CD4-positive, alpha-beta T cell treated with Interleukin-2 at 100 ng/mL for 4 hours (primary cell): ENCODE data around the gene KARS1.

Experiments used
- DNase-seq: peaks from one replicate; pipeline ENCODE4 v3.0.0-alpha.2; 2020; ENCODE audit warnings: low spot score

KARS1 gene

DNA sequence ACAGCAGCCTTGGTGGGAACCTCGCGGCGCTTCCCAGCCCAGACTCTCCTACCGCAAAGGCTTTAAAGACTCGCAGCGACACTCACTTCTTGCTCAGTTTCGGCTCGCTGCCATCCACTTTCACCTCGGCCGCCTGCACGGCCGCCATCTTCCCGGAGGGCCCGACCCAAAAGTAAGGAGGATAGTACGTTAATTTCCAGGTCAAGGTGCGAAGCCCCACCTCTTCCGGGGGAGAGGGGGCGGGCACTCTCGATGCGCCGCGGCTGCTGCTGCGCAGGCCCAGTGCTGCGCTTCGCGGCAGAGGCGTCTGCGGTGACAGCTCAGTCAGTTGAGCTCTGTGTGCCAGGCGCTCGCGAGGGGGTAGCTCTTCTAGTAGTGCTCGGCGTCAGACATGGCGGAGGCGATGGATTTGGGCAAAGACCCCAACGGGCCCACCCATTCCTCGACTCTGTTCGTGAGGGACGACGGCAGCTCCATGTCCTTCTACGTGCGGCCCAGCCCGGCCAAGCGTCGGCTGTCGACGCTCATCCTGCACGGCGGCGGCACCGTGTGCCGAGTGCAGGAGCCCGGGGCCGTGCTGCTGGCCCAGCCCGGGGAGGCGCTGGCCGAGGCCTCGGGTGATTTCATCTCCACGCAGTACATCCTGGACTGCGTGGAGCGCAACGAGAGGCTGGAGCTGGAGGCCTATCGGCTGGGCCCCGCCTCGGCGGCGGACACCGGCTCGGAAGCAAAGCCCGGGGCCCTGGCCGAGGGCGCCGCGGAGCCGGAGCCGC lies at the start of gene KARS1, which contains the start of gene TERF2IP:
TSS of gene KARS1 (minus strand) at position 174 of the 773 bp plus-strand sequence. CDS start at position 148, 26 bp downstream.
TSS of gene TERF2IP (plus strand) at position 282 of the 773 bp plus-strand sequence. CDS start at position 392, 110 bp downstream.
- DNase-seq: peak; percentile 95

DNA sequence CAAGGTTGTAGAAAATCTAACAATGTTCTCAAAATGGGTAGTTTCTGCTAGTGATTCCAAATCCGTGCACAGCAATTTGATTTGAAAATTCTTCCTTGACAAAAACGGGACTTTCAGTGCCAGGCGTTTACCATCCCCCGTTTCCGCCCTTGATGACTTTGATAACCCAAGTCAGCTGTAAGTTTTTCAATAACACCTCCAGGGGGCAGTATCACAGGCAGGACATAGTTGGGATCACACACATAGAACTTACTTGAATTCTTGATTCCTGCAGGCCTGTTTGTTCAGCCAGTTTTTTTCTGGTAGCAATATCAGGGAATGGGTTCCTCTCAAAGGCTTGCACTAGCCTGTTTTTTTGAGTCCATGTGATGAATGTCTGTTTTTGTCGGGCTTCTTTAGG lies 48.2 kb upstream of the KARS1 start:
- DNase-seq: no peak

DNA sequence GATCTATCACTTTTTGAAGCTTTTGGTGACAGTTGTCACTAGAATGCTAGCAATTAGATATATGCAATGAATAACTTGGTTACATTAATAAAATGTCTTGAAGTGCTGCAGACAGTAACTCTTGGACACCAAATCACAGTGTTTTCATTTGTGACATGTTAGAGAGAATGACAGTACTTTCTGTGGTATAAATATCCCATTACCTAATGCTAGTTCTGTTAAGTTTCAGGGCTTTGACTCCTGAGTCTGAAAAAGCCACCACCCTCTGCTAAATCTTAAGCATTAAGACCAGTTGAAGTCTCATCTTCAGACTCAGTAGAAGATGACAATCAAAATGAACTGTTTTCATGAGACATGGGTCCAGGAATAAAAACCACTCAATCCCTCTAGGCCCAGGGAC lies 39.9 kb upstream of the KARS1 start:
- DNase-seq: no peak

DNA sequence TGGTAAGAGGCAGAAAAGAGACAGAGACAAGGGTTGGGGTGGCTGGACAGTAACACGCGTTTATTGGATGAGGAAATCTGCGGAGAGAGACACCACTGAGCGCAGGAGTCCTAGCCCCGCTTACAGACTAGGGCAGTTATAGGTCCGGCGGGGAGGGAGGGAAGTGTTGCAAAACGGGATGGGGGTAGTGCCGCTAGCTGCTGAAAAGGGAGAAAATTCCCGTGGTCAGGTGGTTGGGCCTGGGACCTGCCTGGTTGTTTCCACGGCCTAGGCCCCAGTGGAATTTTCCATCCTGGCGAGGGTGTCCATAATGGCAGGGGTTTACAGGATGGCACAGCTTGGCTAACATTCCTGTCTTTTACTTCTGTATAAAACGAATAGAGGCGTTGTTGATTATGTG lies 34.8 kb upstream of the KARS1 start:
- DNase-seq: no peak

DNA sequence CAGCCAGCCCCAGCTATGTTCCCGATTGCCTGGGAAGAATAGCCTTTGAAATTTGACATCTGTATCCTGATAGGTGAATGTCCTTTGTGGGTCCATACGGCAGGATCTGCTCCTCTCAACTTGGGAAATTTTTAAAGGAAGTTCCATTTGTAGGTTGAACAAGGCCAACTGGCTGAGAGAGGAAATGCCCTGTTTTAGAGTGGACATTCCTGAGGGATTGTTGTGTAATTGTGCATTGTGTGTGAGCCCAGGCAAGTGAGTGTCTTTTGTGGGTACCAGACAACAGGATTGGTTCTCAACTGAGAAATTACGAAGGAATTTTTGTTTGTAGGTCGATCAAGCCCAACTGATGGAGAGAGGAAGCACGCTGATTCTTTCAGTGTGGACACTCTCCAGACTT lies 31.9 kb upstream of the KARS1 start:
- DNase-seq: no peak

DNA sequence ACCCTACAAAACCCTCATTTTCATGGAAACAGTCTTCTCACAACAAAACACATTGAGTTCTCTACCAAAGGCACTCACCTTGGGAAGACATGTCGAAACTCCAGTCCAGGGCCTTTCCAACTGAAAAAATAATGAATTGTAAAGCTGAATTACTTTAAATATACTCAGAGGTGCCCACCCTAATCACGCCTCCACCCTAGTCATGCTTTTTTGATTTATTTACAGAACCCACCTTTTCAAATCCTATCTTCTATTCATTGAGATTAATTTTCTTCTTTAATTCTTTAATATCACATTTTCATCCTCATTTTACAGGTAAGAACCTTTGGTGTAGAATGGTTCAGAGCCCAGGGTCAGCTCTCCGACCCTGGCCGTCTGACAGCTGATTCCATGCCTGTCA lies 29.4 kb upstream of the KARS1 start, which contains the start of gene CPHXL2:
TSS of gene CPHXL2 (minus strand) at position 101 of the 400 bp plus-strand sequence. CDS start at position 91, 10 bp downstream.
- no peak for DNase-seq

DNA sequence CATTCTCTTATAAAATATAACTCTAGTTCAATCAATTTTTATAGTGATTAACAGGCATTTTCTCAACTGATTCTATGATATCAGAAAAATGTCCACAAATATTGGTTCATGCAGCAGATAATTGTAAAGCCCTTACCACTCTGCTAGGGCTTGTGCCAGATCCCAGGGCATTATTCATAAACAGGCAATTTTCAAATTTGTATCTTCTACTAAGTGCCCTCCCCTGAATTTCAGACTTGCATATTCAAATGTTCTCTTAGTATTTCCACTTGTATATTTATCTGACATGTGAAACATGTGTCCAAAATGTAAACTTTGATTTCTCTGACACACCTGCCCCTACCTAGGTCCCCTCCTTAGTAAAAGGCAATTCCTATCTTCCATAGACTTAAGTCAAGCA lies 20.0 kb upstream of the KARS1 start:
- DNase-seq: no peak

DNA sequence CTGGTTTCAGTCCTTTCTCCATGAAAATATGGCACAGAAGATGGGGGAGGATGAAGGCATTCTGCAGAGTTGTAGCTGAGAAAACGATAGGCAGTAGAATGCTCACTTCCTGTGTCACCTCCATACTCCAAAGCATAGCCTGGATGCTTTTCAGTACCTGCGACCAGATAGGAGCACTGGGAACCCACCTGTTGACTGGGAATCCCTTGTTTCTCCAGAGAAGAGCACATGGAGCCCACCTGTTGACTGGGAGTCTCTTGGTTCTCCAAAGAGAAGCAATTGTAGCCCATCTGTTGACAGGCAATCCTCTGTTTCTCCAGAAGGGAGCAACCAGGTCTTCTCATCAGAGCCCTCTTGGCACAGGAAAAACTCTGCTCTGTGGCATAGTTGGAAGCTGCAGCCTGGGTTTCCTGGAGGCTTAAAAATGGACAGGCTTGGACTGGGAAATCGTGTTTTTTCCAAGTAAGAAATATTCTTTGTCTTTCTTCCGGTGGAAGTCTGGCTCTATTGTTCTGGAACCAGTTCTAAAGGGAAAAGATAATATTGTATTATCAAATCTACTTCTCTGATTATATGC lies 13.3 kb upstream of the KARS1 start:
- no peak for DNase-seq

DNA sequence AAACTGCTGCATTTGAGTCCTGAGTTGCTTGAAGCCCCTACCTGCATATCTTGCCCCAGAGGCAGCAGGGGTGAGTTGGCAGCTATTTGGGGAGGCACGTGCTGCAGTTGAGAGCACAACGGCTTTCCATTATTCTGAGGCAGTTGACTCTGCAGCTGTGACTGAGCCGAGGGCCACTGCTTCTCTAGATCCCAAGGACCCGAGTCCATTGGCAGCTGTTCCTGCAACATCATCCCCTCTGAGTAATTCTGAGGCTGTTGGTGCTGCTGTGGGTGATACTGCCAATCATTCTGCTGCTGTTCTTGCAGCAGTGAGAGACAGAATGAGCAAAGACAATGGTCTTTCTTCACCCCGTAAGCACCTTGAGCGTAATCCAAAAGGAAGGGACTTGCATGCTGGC lies 12.9 kb upstream of the KARS1 start:
- DNase-seq: no peak

DNA sequence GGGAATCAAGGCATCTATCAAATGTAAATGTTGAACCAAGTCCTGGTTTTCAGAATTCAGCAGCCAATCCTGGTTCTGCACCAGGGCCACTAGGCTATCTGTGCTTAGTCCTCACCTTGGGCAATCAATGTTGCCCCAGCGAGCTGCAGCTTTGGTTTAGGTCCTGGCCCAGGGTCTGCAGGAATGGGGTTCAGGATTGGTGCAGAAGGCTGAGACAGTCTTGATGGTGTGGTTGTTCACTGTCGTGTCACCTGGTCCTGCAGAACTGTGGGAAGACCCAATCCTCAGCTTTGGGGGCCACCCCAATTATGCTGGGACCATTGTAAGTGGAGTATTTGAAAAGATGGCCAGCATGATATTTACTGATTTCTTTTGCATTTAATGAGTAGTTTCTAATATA lies 10.7 kb upstream of the KARS1 start:
- no peak for DNase-seq

DNA sequence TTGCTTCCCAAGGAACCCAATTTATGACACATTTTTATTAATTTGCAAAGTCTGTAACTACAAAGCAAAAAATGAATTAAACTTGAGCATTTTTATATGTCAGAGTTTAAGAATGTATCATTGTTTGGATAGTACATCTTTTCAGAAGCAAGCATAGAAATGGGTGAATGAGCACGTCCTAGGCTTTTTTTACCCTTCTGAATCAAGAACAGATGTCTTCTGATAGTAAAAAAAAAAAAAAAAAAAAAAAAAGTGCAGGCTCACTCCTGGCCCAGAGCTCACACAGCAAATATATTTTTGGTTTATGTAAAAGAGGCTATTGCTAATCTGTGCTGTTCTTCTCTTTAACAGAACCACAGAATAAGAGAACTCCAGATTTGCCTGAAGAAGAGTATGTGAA lies 6.5 kb upstream of the KARS1 start:
- DNase-seq: no peak

DNA sequence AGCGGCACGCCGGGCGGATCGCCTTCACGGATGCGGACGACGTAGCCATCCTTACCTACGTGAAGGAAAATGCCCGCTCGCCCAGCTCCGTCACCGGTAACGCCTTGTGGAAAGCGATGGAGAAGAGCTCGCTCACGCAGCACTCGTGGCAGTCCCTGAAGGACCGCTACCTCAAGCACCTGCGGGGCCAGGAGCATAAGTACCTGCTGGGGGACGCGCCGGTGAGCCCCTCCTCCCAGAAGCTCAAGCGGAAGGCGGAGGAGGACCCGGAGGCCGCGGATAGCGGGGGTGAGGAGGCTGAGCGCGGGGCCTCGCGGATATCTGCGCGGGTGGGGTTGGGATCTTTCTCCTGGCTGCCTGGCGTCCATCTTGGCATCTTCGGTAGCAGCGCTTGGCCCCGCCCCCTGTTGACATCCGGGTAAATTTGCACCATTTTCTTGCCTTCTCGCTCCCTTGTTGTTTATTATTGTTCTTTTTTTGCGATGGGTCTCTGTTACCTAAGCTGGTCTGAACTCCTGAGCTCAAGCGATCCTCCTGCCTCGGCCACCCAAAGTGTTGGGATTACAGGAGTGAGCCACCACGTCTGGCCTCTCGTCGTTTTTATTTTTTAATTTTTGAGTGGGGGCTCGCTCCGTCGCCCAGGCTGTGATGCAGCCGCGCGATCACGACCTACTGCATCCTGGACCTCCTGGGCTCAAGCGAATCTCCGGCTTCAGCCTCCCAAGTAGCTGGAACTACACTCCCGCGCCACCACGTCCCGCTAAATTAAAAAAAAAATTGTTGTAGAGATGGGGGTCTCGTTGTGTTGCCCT lies 1.0 kb upstream of the KARS1 start:
- DNase-seq: peak; percentile 85

DNA sequence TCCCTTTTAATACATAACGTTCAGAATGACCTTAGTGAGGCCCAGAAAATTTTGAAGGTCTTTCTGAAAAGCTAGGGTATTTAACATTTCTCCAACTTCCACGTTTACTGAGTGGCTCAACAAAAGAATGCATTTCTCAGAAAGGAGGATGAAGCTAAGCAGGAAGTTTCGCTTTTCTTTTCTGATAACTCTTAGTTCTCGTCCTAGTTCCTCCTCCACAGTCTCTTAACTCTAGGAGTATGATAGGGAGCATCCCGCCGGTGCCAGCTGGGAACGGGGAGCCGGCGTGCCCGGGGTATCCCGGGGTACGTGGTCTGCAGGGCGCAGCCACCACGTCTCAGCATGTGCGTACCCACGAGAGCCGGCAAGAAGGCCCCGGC lies 363 bp downstream of the KARS1 start:
- DNase-seq: no peak

DNA sequence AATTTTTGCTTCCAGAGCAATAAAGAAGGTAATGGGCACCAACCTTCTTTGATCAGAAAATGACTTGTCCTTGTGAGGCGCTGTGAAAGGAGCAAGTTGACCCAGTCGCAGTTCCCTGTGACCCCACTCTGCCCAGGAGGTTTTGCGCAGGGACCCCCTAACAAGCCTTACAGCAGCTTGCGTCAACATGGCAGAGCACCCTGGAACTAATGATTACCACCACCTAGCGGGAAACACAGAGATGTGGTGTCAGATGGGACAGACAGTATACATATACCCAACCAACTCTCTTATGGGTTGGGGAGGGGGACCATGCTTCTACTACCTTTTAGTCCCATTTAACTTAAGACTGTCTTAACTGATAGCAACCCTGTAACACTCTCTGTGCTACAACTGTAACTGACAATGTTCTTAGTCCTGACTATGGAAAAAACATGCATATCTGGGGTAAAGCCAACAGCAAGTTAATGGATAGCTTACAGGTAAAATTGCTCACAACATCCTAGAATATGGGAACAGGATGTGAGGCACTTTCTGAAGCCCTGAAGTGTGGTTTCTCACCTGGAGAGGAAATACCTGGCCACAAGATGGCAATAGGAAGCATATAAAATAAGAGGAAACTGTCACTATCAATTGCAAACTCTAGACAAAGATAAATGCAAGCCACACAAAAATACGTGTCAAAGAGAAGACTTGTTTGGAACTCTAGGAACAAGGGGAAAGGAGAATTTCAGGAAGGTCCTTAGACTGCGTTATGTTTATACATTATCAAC lies 3.0 kb downstream of the KARS1 start:
- peak; percentile 43 for DNase-seq

DNA sequence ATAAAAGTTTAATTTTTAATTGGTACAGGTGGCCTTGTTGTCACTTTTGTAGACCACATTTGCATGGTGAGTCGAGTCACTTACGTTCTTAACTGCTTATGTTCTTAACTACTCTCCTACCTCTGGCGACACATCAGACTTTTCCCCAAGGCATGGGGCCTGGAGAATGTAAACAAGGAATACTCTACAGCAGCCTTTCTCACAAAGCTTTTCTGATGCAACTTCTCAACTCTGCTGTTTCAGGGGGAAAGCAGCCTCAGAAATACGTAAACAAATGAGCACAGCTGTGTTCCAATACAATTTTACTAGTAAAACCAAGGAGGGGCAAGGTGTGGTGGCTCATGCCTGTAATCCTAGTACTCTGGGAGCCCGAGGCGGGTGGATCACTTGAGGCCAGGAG lies 6.9 kb downstream of the KARS1 start:
- no peak for DNase-seq

DNA sequence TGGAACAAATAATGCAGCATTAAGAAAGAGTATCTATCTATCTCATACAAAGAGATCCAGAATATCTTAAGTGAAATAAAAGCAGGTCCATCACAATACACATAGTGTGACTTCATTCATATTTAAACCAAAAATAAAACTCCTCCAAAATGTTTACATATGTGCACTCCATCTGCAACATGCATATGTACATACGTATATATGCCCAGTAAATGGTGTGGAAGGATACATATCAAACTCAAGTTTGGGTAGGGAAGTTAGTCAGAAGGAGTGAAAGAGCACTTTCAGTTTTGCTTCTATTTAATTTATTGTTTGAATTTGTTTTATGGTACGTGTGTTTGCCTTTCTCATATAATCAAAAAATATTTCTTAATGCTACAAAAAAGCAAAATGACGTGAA lies 12.4 kb downstream of the KARS1 start:
- DNase-seq: no peak

DNA sequence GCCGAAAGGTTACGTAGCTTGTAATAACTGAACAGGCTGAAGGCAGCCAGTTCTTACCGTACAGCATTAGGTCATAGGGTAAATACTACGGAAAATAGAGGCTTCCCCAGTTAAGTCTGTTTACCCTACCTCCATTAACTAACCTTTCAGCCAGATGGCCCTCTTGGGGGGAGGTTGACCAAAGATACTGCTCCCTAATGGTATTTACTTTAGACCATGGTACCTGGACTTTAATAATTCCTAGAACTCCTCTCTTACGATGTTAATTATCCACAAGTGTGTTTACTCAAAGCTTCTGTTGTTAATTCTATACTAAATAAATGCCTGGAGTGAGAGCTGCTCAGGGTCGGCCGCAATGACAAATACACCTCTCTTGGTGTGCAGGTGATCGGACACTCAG lies 14.6 kb downstream of the KARS1 start:
- no peak for DNase-seq

DNA sequence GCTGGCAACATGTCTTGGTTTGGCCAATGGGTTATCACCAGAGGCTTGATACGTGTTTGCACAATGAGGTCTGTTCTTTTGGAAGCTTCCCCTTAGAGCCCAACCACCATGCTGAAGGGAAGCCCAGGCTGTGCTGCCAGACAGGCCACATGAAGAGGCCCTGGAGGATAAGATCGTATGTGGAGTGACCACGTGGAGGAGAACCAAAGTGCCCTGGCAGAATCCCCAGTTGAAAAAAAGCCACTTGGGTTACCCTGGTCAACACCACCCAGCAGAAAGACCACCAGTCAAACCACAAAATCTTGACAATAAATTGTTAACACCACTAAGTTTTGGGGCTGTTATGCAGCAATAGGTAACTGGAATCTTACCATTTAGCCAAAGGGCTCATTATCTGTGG lies 17.4 kb downstream of the KARS1 start:
- no peak for DNase-seq

DNA sequence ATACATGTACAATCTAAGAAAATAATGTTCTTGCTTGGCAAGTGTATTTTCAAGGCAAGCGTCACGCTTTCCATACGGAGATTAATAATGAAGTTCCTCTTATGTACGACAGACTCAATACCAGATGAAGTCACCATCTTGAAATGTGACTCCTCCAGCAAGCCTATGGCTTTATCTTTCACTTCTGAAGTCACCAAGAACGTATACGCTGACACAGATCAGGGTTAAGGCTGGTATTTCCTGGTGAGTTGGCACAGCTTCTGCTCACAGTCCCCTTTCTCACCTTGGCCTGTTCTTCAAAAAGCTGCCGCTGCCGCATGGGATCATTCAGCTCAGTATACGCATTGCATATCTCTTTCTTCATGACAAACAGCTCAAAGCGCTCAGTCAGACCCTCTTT lies 18.3 kb downstream of the KARS1 start:
- no peak for DNase-seq

DNA sequence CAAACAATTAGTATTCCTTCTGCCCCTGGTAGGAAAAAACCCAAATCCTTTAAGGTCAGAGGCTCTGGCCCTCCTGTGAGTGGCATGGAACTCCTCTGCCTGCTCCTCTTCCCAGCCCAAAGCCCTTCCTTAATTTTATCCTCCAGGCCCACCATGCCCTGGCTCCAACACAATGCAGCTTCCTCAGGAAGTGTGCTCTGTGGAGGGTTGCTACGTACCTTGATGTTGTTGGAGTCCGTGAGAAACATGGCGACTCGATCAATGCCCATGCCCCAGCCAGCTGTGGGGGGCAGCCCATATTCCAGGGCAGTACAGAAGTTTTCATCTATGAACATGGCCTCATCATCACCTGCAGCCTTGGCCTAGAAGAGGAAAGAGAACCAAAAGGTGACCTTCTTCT lies 19.1 kb downstream of the KARS1 start:
- DNase-seq: no peak

DNA sequence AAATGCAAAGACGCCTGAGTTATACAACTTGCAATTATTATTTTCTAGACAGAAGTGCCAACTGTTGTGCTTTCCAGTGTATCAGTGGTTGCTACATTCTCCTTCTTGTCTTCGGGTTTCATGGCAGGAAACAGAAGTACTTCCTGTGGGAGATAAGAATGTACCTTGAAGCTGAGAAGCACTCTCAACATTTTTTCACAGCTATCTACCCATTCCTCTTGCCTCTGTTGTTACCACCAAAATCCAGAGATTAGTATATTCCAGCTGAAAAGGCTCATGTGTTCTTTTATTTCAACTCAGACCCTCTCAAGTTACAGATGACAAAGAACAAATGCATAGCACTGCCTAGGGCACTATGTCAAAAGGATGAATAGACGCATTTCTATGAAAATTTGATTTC lies 19.6 kb downstream of the KARS1 start:
- peak; percentile 23 for DNase-seq

DNA sequence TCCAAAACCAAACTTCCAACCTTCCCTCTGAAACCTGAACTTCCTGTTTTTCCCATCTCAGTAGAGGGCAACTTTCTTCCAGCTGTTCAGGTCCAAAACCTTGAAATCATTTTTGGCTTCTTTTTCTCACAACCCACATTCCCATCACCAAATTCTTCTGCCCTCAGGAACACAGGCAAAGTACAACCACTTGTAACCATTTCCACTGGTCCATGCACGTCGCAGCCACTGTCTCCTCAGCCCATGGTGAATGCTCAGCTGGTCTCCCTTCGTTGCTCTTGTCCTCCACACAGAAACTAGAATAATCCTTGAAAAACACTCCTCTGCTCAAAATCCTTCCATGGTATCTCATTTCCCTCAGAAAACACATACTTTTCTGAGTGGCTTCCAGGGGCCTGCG lies 20.7 kb downstream of the KARS1 start:
- no peak for DNase-seq
